ENCODE results near the gene ESD. TPM values are rescaled to one million over a fixed set of nuclear protein-coding genes. Genes with fewer than 3 reads are reported as not detected.
"Not testable (repeated sequence)": the region's sequence is repeated elsewhere in the genome, so short reads cannot be mapped to it uniquely, and the experiment has no call there.

Gene ESD
- total RNA-seq, 1 donor from 2014 or later, result 191 TPM

- peaks cover 35% of the 10 kb centered on the region for H3K36me3 Mint-ChIP-seq
- H3K4me1 Mint-ChIP-seq, result no peaks in the 10 kb centered on the region
- no peak for DNase-seq (ENCODE audit: low spot score)
These were observed 21.4 kb downstream of the ESD start for GRCh38 chr13:46775385-46776107.

GRCh38 chr13:46773541-46773940, 23.4 kb downstream of the ESD start:
- Histone ChIP-seq H3K36me3 (peaks cover 17% of the 10 kb centered on the region), H3K9me3 (ENCODE audit: low read depth) (no peaks in the 10 kb centered on the region), H2AFZ (replicated peaks) (no peak overlapping the region), H3K4me2 (no peak overlapping the region), H3K79me2 (ENCODE audit: low read depth) (no peaks in the 10 kb centered on the region), H3K27me3 (no peaks in the 10 kb centered on the region), H3K4me3 (no peak overlapping the region), H3K4me1 (no peaks in the 10 kb centered on the region), H4K20me1 (ENCODE audit: low read depth) (no peaks in the 10 kb centered on the region), H3K27ac (no peak overlapping the region), H3K9ac (no peak overlapping the region), H3F3A (ENCODE audit: low read depth) (no peaks in the 10 kb centered on the region)
- Mint-ChIP-seq H3K27me3 (ENCODE audit: insufficient read depth, low read depth) (no peaks in the 10 kb centered on the region), H3K4me3 (no peak overlapping the region), H3K4me1 (no peaks in the 10 kb centered on the region), H3K27ac (no peak overlapping the region), H3K36me3 (peaks cover 40% of the 10 kb centered on the region), H3K9me3 (no peaks in the 10 kb centered on the region)
- no peak for DNase-seq (ENCODE audit: low spot score)
- TF ChIP-seq EZH2phosphoT487 (IDR thresholded peaks at IDR 0.05) (no peak), CTCF (IDR thresholded peaks at IDR 0.05) (no peak), EZH2 (IDR thresholded peaks at IDR 0.05) (no peak)

More at GRCh38 chr13:46775385-46776107, 21.4 kb downstream of the ESD start:
- no peak overlapping the region for H3K4me3 ChIP-seq
- Mint-ChIP-seq H3K9me3 (no peaks in the 10 kb centered on the region), H3K27me3 (ENCODE audit: insufficient read depth, low read depth) (no peaks in the 10 kb centered on the region), H3K27ac (no peak overlapping the region), H3K4me3 (no peak overlapping the region)
- no peak overlapping the region for H2AFZ ChIP-seq (replicated peaks)
- H3K27me3 ChIP-seq, result no peaks in the 10 kb centered on the region
- H4K20me1 ChIP-seq (ENCODE audit: low read depth), result no peaks in the 10 kb centered on the region
- H3K4me2 ChIP-seq, result no peak overlapping the region
- TF ChIP-seq EZH2 (IDR thresholded peaks at IDR 0.05) (no peak), CTCF (IDR thresholded peaks at IDR 0.05) (no peak)
- H3K79me2 ChIP-seq (ENCODE audit: low read depth), result no peaks in the 10 kb centered on the region
- H3K4me1 ChIP-seq, result no peaks in the 10 kb centered on the region
- no peaks in the 10 kb centered on the region for H3F3A ChIP-seq (ENCODE audit: low read depth)
- no peak overlapping the region for H3K9ac ChIP-seq
- no peaks in the 10 kb centered on the region for H3K9me3 ChIP-seq (ENCODE audit: low read depth)
- no peak overlapping the region for H3K27ac ChIP-seq
- H3K36me3 ChIP-seq, result peaks cover 23% of the 10 kb centered on the region

- H3K79me2 ChIP-seq (ENCODE audit: low read depth), result no peaks in the 10 kb centered on the region
- H3K4me2 ChIP-seq, result no peak overlapping the region
- Mint-ChIP-seq H3K36me3 (peaks cover 36% of the 10 kb centered on the region), H3K4me1 (no peaks in the 10 kb centered on the region), H3K4me3 (no peak overlapping the region), H3K27me3 (ENCODE audit: insufficient read depth, low read depth) (no peaks in the 10 kb centered on the region), H3K9me3 (no peaks in the 10 kb centered on the region), H3K27ac (no peak overlapping the region)
- DNase-seq (ENCODE audit: low spot score), result no peak
- no peaks in the 10 kb centered on the region for H3K4me1 ChIP-seq
- no peak overlapping the region for H3K9ac ChIP-seq
- H3K27ac ChIP-seq, result no peak overlapping the region
- H3K4me3 ChIP-seq, result no peak overlapping the region
- H3K36me3 ChIP-seq, result peaks cover 13% of the 10 kb centered on the region
- H3K9me3 ChIP-seq (ENCODE audit: low read depth), result no peaks in the 10 kb centered on the region
- TF ChIP-seq EZH2phosphoT487 (IDR thresholded peaks at IDR 0.05) (no peak), EZH2 (IDR thresholded peaks at IDR 0.05) (no peak), CTCF (IDR thresholded peaks at IDR 0.05) (no peak)
- no peaks in the 10 kb centered on the region for H4K20me1 ChIP-seq (ENCODE audit: low read depth)
- no peaks in the 10 kb centered on the region for H3F3A ChIP-seq (ENCODE audit: low read depth)
- H2AFZ ChIP-seq (replicated peaks), result no peak overlapping the region
- no peaks in the 10 kb centered on the region for H3K27me3 ChIP-seq
These were observed 25.3 kb downstream of the ESD start for GRCh38 chr13:46771693-46772092.

- H3K9me3 ChIP-seq (ENCODE audit: low read depth); H3F3A ChIP-seq (ENCODE audit: low read depth); H3K4me3 ChIP-seq; H3K27ac ChIP-seq; H3K27me3 Mint-ChIP-seq (ENCODE audit: insufficient read depth, low read depth); H3K36me3 ChIP-seq; H3K4me3 Mint-ChIP-seq; H3K4me1 Mint-ChIP-seq; H3K9ac ChIP-seq; H3K27me3 ChIP-seq; H4K20me1 ChIP-seq (ENCODE audit: low read depth); DNase-seq (ENCODE audit: low spot score); H3K9me3 Mint-ChIP-seq; H3K4me2 ChIP-seq; H2AFZ ChIP-seq (replicated peaks); H3K79me2 ChIP-seq (ENCODE audit: low read depth); H3K27ac Mint-ChIP-seq; H3K4me1 ChIP-seq: not testable (repeated sequence)
- peaks cover 33% of the 10 kb centered on the region for H3K36me3 Mint-ChIP-seq
These were observed 27.0 kb downstream of the ESD start for GRCh38 chr13:46769925-46770324.

Data from neural progenitor cell (in vitro differentiated cells).